ENCODE measurements around the gene AKAP8L.
"Not testable (repeated sequence)": the region's sequence is repeated elsewhere in the genome, so short reads cannot be mapped to it uniquely, and the experiment has no call there.

The AKAP8L gene

GRCh38 chr19:15379083-15379998, 39.4 kb downstream of the AKAP8L start, which contains the start of gene AKAP8:
TSS of gene AKAP8 (minus strand) at chr19:15379787. CDS start at chr19:15379731, 56 bp downstream.
- DNase-seq = peak; percentile 95

- peak; percentile 34 for DNase-seq
Measured at GRCh38 chr19:15378534-15379082, 40.2 kb downstream of the AKAP8L start.

DNA sequence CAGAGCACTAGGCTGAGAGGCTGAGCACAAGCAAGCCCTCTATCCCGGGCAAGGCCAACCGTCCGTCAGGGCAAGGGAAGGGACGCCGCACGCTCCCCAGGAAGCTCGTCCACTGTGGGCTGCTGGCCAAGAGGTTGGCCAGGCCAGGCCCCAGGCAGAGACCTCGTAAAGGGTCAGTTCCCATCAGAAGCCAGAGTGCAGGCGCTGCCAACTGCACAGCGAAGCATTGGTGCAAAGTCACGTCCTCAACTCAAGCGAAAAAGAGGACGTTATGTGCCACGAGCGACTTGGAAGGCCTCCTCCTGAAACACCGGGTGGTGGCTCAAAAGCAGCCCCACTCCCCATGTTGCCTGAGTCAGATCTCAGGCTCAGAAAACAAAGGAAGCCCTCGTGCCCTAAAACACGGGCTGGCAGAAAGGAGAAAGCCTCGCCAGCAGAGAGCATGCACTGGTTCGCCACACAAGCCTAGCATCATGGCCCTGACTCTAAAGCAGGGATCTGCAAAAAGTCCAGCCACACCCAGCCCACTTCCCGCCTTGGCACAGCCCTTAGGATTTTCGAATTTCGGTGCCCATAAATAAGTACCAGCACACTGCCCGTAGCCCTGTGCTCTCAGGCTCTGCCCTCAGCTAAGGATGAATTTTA, 43.9 kb downstream of the AKAP8L start:
- no peak for DNase-seq

- DNase-seq = no peak
Measured at GRCh38 chr19:15374105-15374651, 44.6 kb downstream of the AKAP8L start.

DNA sequence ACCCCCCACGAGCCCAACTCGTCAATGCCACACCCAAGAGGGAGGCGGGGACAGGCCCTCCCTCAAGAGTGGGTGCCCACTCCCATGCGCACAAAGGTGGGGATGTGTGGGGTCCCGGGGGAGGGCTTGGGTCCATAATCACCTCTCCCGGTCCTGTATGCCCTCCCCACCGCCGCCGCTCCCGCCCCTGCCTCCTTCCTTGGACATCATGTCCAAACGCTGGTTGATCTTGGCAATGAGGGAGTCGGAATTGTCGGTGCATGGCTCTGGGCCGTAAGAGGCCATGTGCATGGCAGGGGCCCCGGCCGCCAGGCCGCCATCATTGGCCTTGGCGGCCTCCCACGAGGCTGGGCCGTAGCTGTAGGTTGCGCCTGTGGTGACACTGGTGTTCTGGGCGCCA, 45.1 kb downstream of the AKAP8L start:
- DNase-seq = no peak

- DNase-seq = no peak
Measured at GRCh38 chr19:15372891-15373301, 45.9 kb downstream of the AKAP8L start.

DNA sequence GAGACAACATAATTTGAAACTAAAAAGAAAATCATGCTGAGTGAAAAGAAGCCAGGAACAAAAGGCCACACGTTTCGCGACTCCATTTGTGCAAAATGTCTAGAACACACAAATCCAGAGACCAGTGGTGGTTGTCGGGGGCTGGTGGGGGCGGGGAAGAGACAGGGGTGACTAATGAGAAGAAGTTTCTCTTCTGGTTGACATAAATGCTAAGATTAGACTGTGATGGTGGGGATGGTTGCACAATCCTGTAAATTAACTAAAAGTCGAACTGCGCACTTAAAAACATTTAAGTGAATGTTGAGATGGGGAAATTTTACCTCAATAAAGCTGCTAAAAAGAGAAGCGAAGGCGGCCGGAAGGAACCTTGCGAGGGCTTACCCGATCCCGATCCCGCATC, 46.3 kb downstream of the AKAP8L start:
- DNase-seq = no peak

DNA sequence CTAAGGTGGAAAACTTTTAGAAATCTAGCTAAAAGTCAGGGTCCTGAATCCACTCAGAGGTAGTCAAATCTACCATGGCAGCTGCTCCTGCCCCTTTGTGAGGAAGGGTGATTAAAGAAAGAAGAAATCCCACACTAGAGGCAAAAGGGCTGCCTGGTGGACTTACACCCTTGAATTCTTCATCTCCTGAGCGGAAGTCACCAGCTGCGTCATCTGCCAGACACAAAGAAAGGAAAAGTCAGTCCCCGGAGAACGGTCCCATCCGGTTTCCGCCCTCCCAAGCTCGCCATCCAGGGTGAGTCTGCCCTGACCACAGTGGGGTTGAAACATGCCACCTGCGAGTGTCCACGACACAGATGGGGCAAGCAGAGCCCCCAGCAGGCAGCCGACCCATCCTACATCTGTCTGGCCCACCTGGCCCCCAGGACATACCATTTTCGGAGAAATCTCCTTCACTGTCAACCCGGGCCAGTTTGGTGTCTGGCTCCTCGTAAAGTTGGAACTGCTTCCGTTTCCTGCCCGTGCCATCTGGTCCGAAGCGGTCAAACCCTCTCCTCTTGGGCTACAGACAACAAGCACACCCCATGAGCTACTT, 46.9 kb downstream of the AKAP8L start:
- DNase-seq = no peak

DNA sequence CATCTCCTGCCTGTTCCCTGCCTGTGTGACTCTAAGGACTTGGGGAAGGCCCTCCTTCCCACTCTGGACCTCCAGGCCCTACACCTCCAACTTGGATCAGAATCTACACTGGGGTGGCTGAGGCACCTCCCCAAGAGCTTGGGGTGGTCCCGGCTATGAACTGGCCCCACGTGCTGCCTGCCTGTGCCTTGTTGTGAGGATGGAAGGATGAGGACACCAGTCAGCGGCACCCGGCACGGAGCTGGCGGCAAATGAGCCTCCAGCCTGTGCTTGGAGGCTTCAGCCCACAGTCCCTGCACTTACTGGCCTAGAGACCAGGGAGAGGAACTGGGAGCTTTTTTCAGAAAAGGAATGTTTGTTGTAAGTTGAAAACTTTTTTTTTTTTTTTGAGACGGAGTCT, 47.7 kb downstream of the AKAP8L start:
- no peak for DNase-seq

DNA sequence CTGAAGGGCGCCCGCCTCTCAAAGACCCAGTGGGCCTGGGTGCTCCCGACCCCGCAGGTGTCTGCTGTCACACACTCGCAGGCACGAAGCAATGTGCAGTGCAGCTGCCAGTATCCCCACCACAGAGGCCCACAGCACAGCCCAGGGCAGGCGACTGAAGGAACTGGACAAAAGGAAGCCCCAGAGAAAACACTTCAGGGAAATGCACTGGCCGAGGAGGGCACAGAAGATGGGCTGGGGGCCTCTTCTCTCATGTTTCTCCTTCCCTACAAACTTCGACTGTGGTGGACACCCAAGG, 49.2 kb downstream of the AKAP8L start:
- DNase-seq = no peak

GRCh38 chr19:15368798-15369593, 49.8 kb downstream of the AKAP8L start:
- DNase-seq = no peak

DNA sequence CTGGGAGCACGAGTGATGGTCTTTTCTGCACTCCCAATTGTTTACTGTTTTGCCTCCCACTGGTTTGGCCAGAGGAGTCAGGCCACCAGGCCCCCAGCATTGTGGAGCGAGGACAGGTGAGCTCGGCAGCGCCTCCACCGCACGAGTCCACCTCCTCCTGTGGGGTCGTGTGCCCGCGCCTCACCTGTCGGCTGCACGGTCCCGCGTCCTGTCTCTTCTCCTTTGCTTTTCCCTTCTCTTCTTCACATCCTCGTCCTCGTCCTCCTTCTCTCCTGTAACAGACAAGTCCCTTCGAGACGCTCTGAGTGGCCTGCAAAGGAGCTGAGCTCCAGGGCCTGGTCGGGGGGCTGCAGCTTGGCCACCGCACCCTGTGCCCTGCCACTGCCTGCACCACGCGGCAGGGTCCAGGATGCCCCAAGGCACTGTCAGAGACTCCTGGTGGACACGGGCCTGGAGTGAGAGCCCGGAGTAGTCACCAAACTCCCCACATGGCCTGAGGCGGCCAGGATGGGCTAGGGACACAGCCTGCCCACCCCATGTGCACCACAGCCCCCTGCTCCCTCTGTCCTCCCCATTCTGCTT, 50.6 kb downstream of the AKAP8L start:
- no peak for DNase-seq

GRCh38 chr19:15367439-15367838, 51.3 kb downstream of the AKAP8L start:
- DNase-seq = no peak

- DNase-seq = no peak
Measured at GRCh38 chr19:15365264-15365663, 53.5 kb downstream of the AKAP8L start.

GRCh38 chr19:15363791-15364190, 55.0 kb downstream of the AKAP8L start:
- DNase-seq = not testable (repeated sequence)

GRCh38 chr19:15363048-15363447, 55.7 kb downstream of the AKAP8L start:
- not testable (repeated sequence) for DNase-seq

DNA sequence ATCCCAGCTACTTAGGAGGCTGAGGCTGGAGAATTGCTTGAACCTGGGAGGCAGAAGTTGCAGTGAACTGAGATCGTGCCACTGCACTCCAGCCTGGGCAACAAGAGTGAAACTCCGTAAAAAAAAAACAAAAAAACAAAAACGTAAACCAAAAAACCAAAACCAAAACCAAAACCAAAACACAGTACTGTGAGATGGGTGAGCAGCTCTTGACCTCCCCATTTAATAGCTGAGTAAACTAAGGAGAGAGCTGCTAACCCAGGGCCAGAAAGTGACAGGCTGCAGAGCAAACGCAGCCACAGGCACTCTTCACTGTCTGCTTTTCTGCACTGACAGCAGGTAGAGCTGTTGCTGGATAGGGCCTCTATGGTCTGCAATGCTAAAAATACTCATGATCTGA, 58.8 kb downstream of the AKAP8L start:
- DNase-seq = not testable (repeated sequence)

GRCh38 chr19:15358918-15359317, 59.9 kb downstream of the AKAP8L start:
- no peak for DNase-seq

DNA sequence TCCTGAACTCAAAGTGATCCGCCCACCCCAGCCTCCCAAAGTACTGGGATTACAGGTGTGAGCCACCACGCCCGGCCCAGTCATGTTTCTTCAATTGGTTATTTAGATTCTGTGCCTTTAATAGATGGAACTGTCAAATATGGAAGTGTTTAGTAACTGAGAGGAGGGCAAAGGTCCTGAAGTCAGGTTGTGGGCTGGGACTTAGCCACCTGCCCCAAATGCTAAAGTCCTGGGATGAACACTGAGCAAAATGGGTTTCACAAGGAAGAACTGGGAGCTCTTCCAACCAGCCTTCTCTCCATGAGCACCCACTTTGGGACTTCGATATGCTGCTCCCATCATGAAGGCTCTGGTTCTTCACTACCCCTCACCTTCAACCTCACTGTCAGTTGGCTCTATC, 60.9 kb downstream of the AKAP8L start:
- DNase-seq = no peak

GRCh38 chr19:15354566-15355296, 64.1 kb downstream of the AKAP8L start:
- no peak for DNase-seq

GRCh38 chr19:15353908-15354307, 64.9 kb downstream of the AKAP8L start:
- no peak for DNase-seq
